Measurements from ENCODE around the gene TMEM186.
"Not testable (repeated sequence)": the region's sequence is repeated elsewhere in the genome, so short reads cannot be mapped to it uniquely, and the experiment has no call there.

TMEM186 gene

GRCh38 chr16:8798174-8798527, 712 bp upstream of the TMEM186 start:
- Mint-ChIP-seq H3K27ac (peak overlapping the region; percentile 91), H3K4me1 (ENCODE audit: low read depth) (peaks cover 46% of the 10 kb centered on the region), H3K36me3 (peaks cover 7% of the 10 kb centered on the region)

GRCh38 chr16:8796469-8797363, 723 bp downstream of the TMEM186 start:
- Mint-ChIP-seq H3K27me3 (no peaks in the 10 kb centered on the region), H3K4me1 (ENCODE audit: low read depth) (peaks cover 46% of the 10 kb centered on the region), H3K9me3 (ENCODE audit: low read depth) (no peaks in the 10 kb centered on the region), H3K4me3 (peak overlapping the region; percentile 95), H3K36me3 (peaks cover 4% of the 10 kb centered on the region), H3K27ac (peak overlapping the region; percentile 91)

More at GRCh38 chr16:8798174-8798527, 712 bp upstream of the TMEM186 start:
- H3K4me3 Mint-ChIP-seq: peak overlapping the region; percentile 95
- H3K27me3 Mint-ChIP-seq: no peaks in the 10 kb centered on the region
- H3K9me3 Mint-ChIP-seq (ENCODE audit: low read depth): no peaks in the 10 kb centered on the region

- no peaks in the 10 kb centered on the region for H3K27me3 Mint-ChIP-seq
- peaks cover 39% of the 10 kb centered on the region for H3K4me1 Mint-ChIP-seq (ENCODE audit: low read depth)
- no peaks in the 10 kb centered on the region for H3K9me3 Mint-ChIP-seq (ENCODE audit: low read depth)
These were observed 1.6 kb downstream of the TMEM186 start for GRCh38 chr16:8795818-8796217.

GRCh38 chr16:8795091-8795490, 2.3 kb downstream of the TMEM186 start:
- H3K27ac Mint-ChIP-seq: no peak overlapping the region
- H3K9me3 Mint-ChIP-seq (ENCODE audit: low read depth): no peaks in the 10 kb centered on the region
- H3K27me3 Mint-ChIP-seq: no peaks in the 10 kb centered on the region
- peaks cover 4% of the 10 kb centered on the region for H3K36me3 Mint-ChIP-seq
- peak overlapping the region; percentile 28 for H3K4me3 Mint-ChIP-seq
- H3K4me1 Mint-ChIP-seq (ENCODE audit: low read depth): peaks cover 36% of the 10 kb centered on the region

More at GRCh38 chr16:8795818-8796217, 1.6 kb downstream of the TMEM186 start:
- H3K27ac Mint-ChIP-seq: no peak overlapping the region
- peak overlapping the region; percentile 95 for H3K4me3 Mint-ChIP-seq
- peaks cover 4% of the 10 kb centered on the region for H3K36me3 Mint-ChIP-seq

- Mint-ChIP-seq H3K4me1 (ENCODE audit: low read depth) (peaks cover 5% of the 10 kb centered on the region), H3K9me3 (ENCODE audit: low read depth) (no peaks in the 10 kb centered on the region), H3K36me3 (no peaks in the 10 kb centered on the region), H3K27me3 (no peaks in the 10 kb centered on the region), H3K27ac (no peak overlapping the region), H3K4me3 (no peak overlapping the region)
These were observed 8.8 kb downstream of the TMEM186 start for GRCh38 chr16:8788578-8789172.

GRCh38 chr16:8786316-8786715, 11.1 kb downstream of the TMEM186 start:
- H3K4me1 Mint-ChIP-seq (ENCODE audit: low read depth); H3K4me3 Mint-ChIP-seq; H3K27me3 Mint-ChIP-seq; H3K27ac Mint-ChIP-seq; H3K36me3 Mint-ChIP-seq; H3K9me3 Mint-ChIP-seq (ENCODE audit: low read depth): not testable (repeated sequence)

- Mint-ChIP-seq H3K27ac (no peak overlapping the region), H3K4me1 (ENCODE audit: low read depth) (no peaks in the 10 kb centered on the region), H3K9me3 (ENCODE audit: low read depth) (no peaks in the 10 kb centered on the region), H3K27me3 (no peaks in the 10 kb centered on the region), H3K4me3 (no peak overlapping the region), H3K36me3 (no peaks in the 10 kb centered on the region)
These were observed 12.0 kb downstream of the TMEM186 start for GRCh38 chr16:8785408-8785807.

- H3K27me3 Mint-ChIP-seq: no peaks in the 10 kb centered on the region
- no peaks in the 10 kb centered on the region for H3K9me3 Mint-ChIP-seq (ENCODE audit: low read depth)
- no peaks in the 10 kb centered on the region for H3K4me1 Mint-ChIP-seq (ENCODE audit: low read depth)
- no peak overlapping the region for H3K27ac Mint-ChIP-seq
- H3K36me3 Mint-ChIP-seq: peaks cover 6% of the 10 kb centered on the region
- H3K4me3 Mint-ChIP-seq: no peak overlapping the region
These were observed 14.8 kb downstream of the TMEM186 start for GRCh38 chr16:8782673-8783072.

- peaks cover 10% of the 10 kb centered on the region for H3K36me3 Mint-ChIP-seq
- H3K9me3 Mint-ChIP-seq (ENCODE audit: low read depth): no peaks in the 10 kb centered on the region
- H3K4me1 Mint-ChIP-seq (ENCODE audit: low read depth): no peaks in the 10 kb centered on the region
- no peaks in the 10 kb centered on the region for H3K27me3 Mint-ChIP-seq
- H3K27ac Mint-ChIP-seq: no peak overlapping the region
- no peak overlapping the region for H3K4me3 Mint-ChIP-seq
These were observed 15.6 kb downstream of the TMEM186 start for GRCh38 chr16:8781797-8782196.

GRCh38 chr16:8777217-8777616, 20.2 kb downstream of the TMEM186 start:
- Mint-ChIP-seq H3K9me3 (ENCODE audit: low read depth) (no peaks in the 10 kb centered on the region), H3K4me3 (no peak overlapping the region), H3K27me3 (no peaks in the 10 kb centered on the region), H3K27ac (no peak overlapping the region), H3K36me3 (peaks cover 20% of the 10 kb centered on the region), H3K4me1 (ENCODE audit: low read depth) (no peaks in the 10 kb centered on the region)

- peaks cover 20% of the 10 kb centered on the region for H3K36me3 Mint-ChIP-seq
- no peak overlapping the region for H3K4me3 Mint-ChIP-seq
- H3K9me3 Mint-ChIP-seq (ENCODE audit: low read depth): no peaks in the 10 kb centered on the region
- H3K27me3 Mint-ChIP-seq: no peaks in the 10 kb centered on the region
- H3K4me1 Mint-ChIP-seq (ENCODE audit: low read depth): no peaks in the 10 kb centered on the region
- H3K27ac Mint-ChIP-seq: no peak overlapping the region
These were observed 21.3 kb downstream of the TMEM186 start for GRCh38 chr16:8776129-8776584.

GRCh38 chr16:8775359-8775758, 22.1 kb downstream of the TMEM186 start:
- H3K4me1 Mint-ChIP-seq (ENCODE audit: low read depth): no peaks in the 10 kb centered on the region

GRCh38 chr16:8774208-8774607, 23.2 kb downstream of the TMEM186 start:
- Mint-ChIP-seq H3K4me1 (ENCODE audit: low read depth) (no peaks in the 10 kb centered on the region), H3K9me3 (ENCODE audit: low read depth) (no peaks in the 10 kb centered on the region), H3K36me3 (peaks cover 14% of the 10 kb centered on the region), H3K27me3 (no peaks in the 10 kb centered on the region), H3K4me3 (no peak overlapping the region), H3K27ac (no peak overlapping the region)

More at GRCh38 chr16:8775359-8775758, 22.1 kb downstream of the TMEM186 start:
- H3K36me3 Mint-ChIP-seq: peaks cover 20% of the 10 kb centered on the region
- H3K27me3 Mint-ChIP-seq: no peaks in the 10 kb centered on the region
- H3K4me3 Mint-ChIP-seq: no peak overlapping the region
- no peaks in the 10 kb centered on the region for H3K9me3 Mint-ChIP-seq (ENCODE audit: low read depth)
- H3K27ac Mint-ChIP-seq: no peak overlapping the region

- Mint-ChIP-seq H3K4me1 (ENCODE audit: low read depth) (no peaks in the 10 kb centered on the region), H3K27ac (no peak overlapping the region), H3K27me3 (no peaks in the 10 kb centered on the region), H3K36me3 (peaks cover 14% of the 10 kb centered on the region), H3K4me3 (no peak overlapping the region), H3K9me3 (ENCODE audit: low read depth) (no peaks in the 10 kb centered on the region)
These were observed 23.9 kb downstream of the TMEM186 start for GRCh38 chr16:8773537-8773936.

- H3K4me3 Mint-ChIP-seq: no peak overlapping the region
- peaks cover 7% of the 10 kb centered on the region for H3K36me3 Mint-ChIP-seq
- H3K27ac Mint-ChIP-seq: no peak overlapping the region
- H3K27me3 Mint-ChIP-seq: no peaks in the 10 kb centered on the region
- H3K4me1 Mint-ChIP-seq (ENCODE audit: low read depth): no peaks in the 10 kb centered on the region
- no peaks in the 10 kb centered on the region for H3K9me3 Mint-ChIP-seq (ENCODE audit: low read depth)
These were observed 28.7 kb downstream of the TMEM186 start for GRCh38 chr16:8768692-8769091.
